Measurements from ENCODE around the gene IKZF3. TPM values are rescaled to one million over a fixed set of nuclear protein-coding genes. Genes with fewer than 3 reads are reported as not detected.
A peak's percentile ranks its signal among the peaks of the same experiment; 100 is the strongest.
"Not testable (repeated sequence)": the region's sequence is repeated elsewhere in the genome, so short reads cannot be mapped to it uniquely, and the experiment has no call there.

The IKZF3 gene
- total RNA-seq, 6 experiments from 2014 or later: 0.22 to 1.9 (median 0.92) TPM

DNA sequence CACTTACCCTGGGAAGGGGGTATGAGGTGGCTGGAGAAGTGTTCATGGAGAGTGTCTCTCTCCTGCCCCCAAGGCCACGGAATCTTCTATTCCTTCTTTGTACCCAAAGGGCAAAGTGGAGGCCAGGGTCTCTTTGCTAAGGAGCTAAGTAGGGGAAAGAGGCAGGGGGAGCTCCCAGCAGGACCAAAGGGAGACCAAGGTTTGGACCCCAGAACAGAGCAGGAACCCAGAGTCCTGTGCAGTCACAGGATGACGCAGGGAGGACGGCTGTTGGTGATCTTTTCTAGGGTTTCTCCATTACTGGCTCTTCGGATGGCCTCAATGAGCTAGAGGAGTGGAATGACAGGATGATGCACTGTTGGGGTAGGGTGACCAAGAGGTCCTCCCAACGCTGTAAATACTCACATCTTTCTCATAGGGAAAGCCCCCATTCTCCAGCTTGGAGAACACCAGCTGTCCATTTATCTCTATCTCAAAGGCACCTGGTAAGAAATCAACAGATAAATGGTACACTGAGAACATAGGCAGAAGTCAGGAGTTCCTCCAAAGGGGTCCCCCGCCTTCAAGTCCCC is 134.7 kb downstream of the IKZF3 start:
- intact Hi-C loops (cut with DNase I): loop anchor here in 1 of 2 donors (5.0 kb wide), 1 partner anchor 57 kb away; no protein-coding TSS in a partner anchor
- no peaks in the 10 kb centered on the region for H3K27me3 ChIP-seq
- no peaks in the 10 kb centered on the region for H3K9me3 ChIP-seq
- H3K36me3 ChIP-seq: peaks cover 0 to 3% (median 0%) of the 10 kb centered on the region in 4 donors
- peak overlapping the region; percentile 56 to 93 (median 74) for H3K4me3 ChIP-seq
- DNase-seq (no peak), ATAC-seq (no peak)
- WGBS (ENCODE audit: insufficient coverage, low coverage, low lambda C conversion rate, missing lambda C conversion rate): 79% methylated on average over 2 of the region's 6 CpGs
- peaks cover 0 to 8% (median 3%) of the 10 kb centered on the region in 4 donors for H3K4me1 ChIP-seq
- peak overlapping the region in 1 of 3 donors; percentile 91 for H3K27ac ChIP-seq
- no peak for TF ChIP-seq CTCF (IDR thresholded peaks at IDR 0.05)
- TF ChIP-seq POLR2A (IDR thresholded peaks at IDR 0.05): no peak

DNA sequence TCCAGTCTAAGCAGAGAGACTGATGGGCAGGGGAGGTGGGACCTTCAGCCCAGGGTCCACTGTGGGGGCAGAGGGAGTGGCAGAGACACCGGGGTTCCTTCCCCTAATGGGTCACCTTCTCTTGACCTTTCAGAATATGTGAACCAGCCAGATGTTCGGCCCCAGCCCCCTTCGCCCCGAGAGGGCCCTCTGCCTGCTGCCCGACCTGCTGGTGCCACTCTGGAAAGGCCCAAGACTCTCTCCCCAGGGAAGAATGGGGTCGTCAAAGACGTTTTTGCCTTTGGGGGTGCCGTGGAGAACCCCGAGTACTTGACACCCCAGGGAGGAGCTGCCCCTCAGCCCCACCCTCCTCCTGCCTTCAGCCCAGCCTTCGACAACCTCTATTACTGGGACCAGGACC is 136.6 kb downstream of the IKZF3 start:
- intact Hi-C loops (cut with DNase I): loop anchor here in 1 of 2 donors (5.0 kb wide), 1 partner anchor 55 kb away; no protein-coding TSS in a partner anchor
- DNase-seq (no peak), ATAC-seq (no peak)
- TF ChIP-seq POLR2A (IDR thresholded peaks at IDR 0.05) (no peak), CTCF (IDR thresholded peaks at IDR 0.05) (no peak)
- Histone ChIP-seq H3K4me3 (no peak overlapping the region), H3K27ac (no peak overlapping the region), H3K9me3 (no peaks in the 10 kb centered on the region), H3K4me1 (peaks cover 0 to 8% (median 3%) of the 10 kb centered on the region in 4 donors), H3K36me3 (peaks cover 0 to 3% (median 0%) of the 10 kb centered on the region in 4 donors), H3K27me3 (no peaks in the 10 kb centered on the region)
- 92% methylated on average over 8 of the region's 10 CpGs for WGBS (ENCODE audit: insufficient coverage, low coverage, low lambda C conversion rate, missing lambda C conversion rate)

DNA sequence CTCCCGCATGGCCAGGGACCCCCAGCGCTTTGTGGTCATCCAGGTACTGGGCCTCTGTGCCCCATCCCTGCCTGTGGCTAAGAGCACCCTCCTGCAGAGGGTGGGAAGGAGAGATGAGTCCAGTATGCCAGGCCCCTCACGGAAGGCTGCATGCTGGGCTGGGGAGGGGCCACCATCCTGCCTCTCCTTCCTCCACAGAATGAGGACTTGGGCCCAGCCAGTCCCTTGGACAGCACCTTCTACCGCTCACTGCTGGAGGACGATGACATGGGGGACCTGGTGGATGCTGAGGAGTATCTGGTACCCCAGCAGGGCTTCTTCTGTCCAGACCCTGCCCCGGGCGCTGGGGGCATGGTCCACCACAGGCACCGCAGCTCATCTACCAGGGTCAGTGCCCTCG is 137.5 kb downstream of the IKZF3 start:
- ATAC-seq (no peak), DNase-seq (no peak)
- no peak overlapping the region for H3K4me3 ChIP-seq
- intact Hi-C loops (cut with DNase I): loop anchor here in 1 of 2 donors (5.0 kb wide), 1 partner anchor 54 kb away; no protein-coding TSS in a partner anchor
- H3K36me3 ChIP-seq: peaks cover 0 to 3% (median 0%) of the 10 kb centered on the region in 4 donors
- TF ChIP-seq CTCF (IDR thresholded peaks at IDR 0.05): no peak
- no peak for TF ChIP-seq POLR2A (IDR thresholded peaks at IDR 0.05)
- no peak overlapping the region for H3K27ac ChIP-seq
- peaks cover 0 to 8% (median 3%) of the 10 kb centered on the region in 4 donors for H3K4me1 ChIP-seq
- WGBS (ENCODE audit: insufficient coverage, low coverage, low lambda C conversion rate, missing lambda C conversion rate): 83% methylated on average over 1 of the region's 9 CpGs
- no peaks in the 10 kb centered on the region for H3K9me3 ChIP-seq
- H3K27me3 ChIP-seq: no peaks in the 10 kb centered on the region

- H3K4me3 ChIP-seq, H3K27me3 ChIP-seq, H3K9me3 ChIP-seq, ATAC-seq, DNase-seq, H3K27ac ChIP-seq, H3K4me1 ChIP-seq, H3K36me3 ChIP-seq: not testable (repeated sequence)
- 100% methylated on average over 1 of the region's 1 CpG for WGBS (ENCODE audit: insufficient coverage, low coverage, low lambda C conversion rate, missing lambda C conversion rate)
- intact Hi-C loops (cut with DNase I): loop anchor here in 1 of 2 donors (5.0 kb wide), 1 partner anchor 54 kb away; no protein-coding TSS in a partner anchor
These were observed 138.2 kb downstream of the IKZF3 start for GRCh38 chr17:39725923-39726322.

GRCh38 chr17:39724731-39725130 is 139.4 kb downstream of the IKZF3 start:
- intact Hi-C loops (cut with DNase I): loop anchor here in 1 of 2 donors (5.0 kb wide), 1 partner anchor 52 kb away; no protein-coding TSS in a partner anchor
- Histone ChIP-seq H3K4me3 (no peak overlapping the region), H3K9me3 (no peaks in the 10 kb centered on the region), H3K4me1 (peaks cover 0 to 6% (median 3%) of the 10 kb centered on the region in 4 donors), H3K27me3 (no peaks in the 10 kb centered on the region), H3K36me3 (peaks cover 0 to 3% (median 0%) of the 10 kb centered on the region in 4 donors), H3K27ac (no peak overlapping the region)
- TF ChIP-seq CTCF (IDR thresholded peaks at IDR 0.05): no peak
- TF ChIP-seq POLR2A (IDR thresholded peaks at IDR 0.05): no peak
- DNase-seq (no peak), ATAC-seq (no peak)
- WGBS (ENCODE audit: insufficient coverage, low coverage, low lambda C conversion rate, missing lambda C conversion rate): no CpG with 5 or more reads among the region's 13 CpGs

Measured in right lobe of liver (tissue), 6 donors.